ENCODE results near the gene WWC2.

DNA sequence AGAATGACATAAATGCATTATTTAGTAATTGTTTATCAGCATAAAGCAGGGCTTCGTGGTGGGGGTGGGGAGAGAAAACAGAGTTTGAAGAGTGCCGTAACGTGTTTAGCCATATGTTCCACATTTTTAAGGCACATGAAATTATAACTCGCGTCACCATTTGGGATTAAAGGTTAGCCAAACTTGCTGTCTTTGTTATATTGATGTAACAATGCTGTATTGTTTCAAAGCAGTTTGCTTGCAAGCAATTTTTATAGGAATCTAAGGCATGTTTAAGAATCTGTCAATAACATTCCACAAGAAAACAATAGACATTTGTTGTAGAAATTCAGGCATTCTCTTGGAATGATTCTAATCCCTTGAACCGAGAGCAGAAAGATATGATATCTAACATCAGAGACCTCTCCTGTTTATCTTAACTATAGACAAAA lies 142.7 kb downstream of the WWC2 start:
- no peak for TF ChIP-seq CTCF (conservative IDR thresholded peaks at IDR 0.05; ENCODE audit: low read length)
- no peak for TF ChIP-seq EZH2phosphoT487 (IDR thresholded peaks at IDR 0.05; ENCODE audit: borderline replicate concordance)

Data from Loucy (cell line).